Activated naive CD4-positive, alpha-beta T cell treated with anti-CD3 and anti-CD28 coated beads, Interleukin-2, amount 50 U/mL, for 24 hours (primary cell): Measurements from ENCODE around the gene KRTAP5-3.
"Not testable (repeated sequence)": the region's sequence is repeated elsewhere in the genome, so short reads cannot be mapped to it uniquely, and the experiment has no call there.

Experiments used
- H3K27ac Mint-ChIP-seq: one replicate; pipeline ENCODE4 v1.8.0; 2021; ENCODE audit warnings: mild to moderate bottlenecking, mixed read lengths
- H3K27me3 Mint-ChIP-seq: one replicate; pipeline ENCODE4 v1.8.0; 2021; ENCODE audit warnings: mixed read lengths
- H3K36me3 Mint-ChIP-seq: one replicate; pipeline ENCODE4 v1.8.0; 2021; ENCODE audit warnings: mixed read lengths
- H3K4me1 Mint-ChIP-seq: one replicate; pipeline ENCODE4 v1.8.0; 2021; ENCODE audit warnings: mixed read lengths
- H3K4me3 Mint-ChIP-seq: one replicate; pipeline ENCODE4 v1.8.0; 2021; ENCODE audit warnings: mild to moderate bottlenecking, mixed read lengths
- H3K9me3 Mint-ChIP-seq: one replicate; pipeline ENCODE4 v1.8.0; 2021; ENCODE audit warnings: mixed read lengths

The KRTAP5-3 gene

DNA sequence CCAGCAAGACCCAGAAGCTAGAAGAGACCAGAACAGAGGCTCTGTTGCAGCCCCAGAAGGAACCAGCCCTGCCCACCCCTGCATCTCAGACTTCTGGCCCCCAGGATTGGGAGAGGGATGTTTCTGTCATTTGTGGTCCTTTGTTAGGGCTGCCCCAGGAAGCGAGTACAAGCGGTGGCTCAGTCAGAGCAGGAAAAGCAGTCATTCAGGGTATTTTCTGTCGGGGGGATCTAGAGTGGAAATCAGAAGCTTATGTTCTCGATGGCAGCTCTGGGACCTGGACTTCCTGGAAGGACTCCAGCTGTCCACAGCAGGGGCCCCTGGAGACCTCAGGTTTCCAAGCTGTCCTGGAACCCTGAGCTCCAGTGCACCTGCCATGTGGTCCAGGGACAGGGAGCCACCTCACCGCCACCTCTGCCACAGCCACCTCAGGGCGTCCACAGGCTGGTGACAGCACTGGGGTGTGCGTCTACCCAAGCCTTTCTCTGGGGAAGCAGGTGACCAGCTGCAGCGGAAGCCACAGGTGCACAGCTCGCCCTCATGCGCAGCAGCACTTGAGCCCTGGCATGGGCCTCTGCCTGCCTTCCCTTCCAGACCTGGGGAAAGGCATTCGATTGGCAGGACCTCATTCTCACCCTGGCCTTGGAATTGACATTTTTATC is 23.9 kb upstream of the KRTAP5-3 start:
- Mint-ChIP-seq H3K27ac (no peak overlapping the region), H3K4me1 (peaks cover 9% of the 10 kb centered on the region)

DNA sequence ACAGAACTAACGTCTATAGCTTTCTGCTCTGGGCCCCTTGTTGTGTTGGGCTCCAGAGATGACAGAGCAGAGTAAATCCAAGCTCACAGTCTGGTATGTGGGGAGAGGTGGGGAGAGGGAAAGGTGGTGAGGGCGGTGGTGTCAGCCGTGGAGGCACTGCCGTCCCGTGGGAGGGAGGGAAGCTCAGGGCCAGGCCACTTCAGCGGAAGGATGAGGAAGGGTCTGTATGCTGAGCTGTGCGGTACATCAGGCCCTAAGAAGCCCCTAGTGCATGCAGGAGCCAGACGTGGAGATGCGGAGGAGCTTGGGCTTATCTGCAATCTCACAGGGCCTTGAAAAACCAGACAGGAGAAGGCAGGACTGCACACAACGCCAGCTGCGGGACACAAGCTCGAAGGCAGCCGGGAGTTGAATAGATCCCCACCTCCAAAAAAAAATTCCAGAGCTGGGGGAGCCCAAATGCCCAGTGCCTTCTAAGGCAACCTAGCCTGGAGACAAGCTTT is 22.9 kb upstream of the KRTAP5-3 start:
- H3K27ac Mint-ChIP-seq: no peak overlapping the region
- H3K9me3 Mint-ChIP-seq: no peaks in the 10 kb centered on the region
- no peaks in the 10 kb centered on the region for H3K36me3 Mint-ChIP-seq
- peaks cover 9% of the 10 kb centered on the region for H3K4me1 Mint-ChIP-seq
- H3K4me3 Mint-ChIP-seq: no peak overlapping the region
- H3K27me3 Mint-ChIP-seq: peaks cover 23% of the 10 kb centered on the region

More for the DNA sequence above, 23.9 kb upstream of the KRTAP5-3 start:
- H3K36me3 Mint-ChIP-seq: no peaks in the 10 kb centered on the region
- no peak overlapping the region for H3K4me3 Mint-ChIP-seq
- H3K9me3 Mint-ChIP-seq: no peaks in the 10 kb centered on the region
- peaks cover 23% of the 10 kb centered on the region for H3K27me3 Mint-ChIP-seq

DNA sequence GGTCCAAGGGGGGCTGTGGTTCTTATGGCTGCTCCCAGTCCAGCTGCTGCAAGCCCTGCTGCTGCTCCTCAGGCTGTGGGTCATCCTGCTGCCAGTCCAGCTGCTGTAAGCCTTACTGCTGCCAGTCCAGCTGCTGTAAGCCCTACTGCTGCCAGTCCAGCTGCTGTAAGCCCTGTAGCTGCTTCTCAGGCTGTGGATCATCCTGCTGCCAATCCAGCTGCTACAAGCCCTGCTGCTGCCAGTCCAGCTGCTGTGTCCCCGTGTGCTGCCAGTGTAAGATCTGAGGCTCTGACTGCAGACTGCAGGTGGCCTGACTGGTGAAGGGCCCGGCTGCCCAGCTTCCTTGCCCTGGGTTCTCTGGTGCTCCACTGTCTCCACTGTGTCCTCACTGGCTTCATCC is 22.0 kb upstream of the KRTAP5-3 start:
- H3K27ac Mint-ChIP-seq: no peak overlapping the region
- peaks cover 23% of the 10 kb centered on the region for H3K27me3 Mint-ChIP-seq
- H3K36me3 Mint-ChIP-seq: no peaks in the 10 kb centered on the region
- H3K9me3 Mint-ChIP-seq: no peaks in the 10 kb centered on the region
- peaks cover 9% of the 10 kb centered on the region for H3K4me1 Mint-ChIP-seq
- no peak overlapping the region for H3K4me3 Mint-ChIP-seq

DNA sequence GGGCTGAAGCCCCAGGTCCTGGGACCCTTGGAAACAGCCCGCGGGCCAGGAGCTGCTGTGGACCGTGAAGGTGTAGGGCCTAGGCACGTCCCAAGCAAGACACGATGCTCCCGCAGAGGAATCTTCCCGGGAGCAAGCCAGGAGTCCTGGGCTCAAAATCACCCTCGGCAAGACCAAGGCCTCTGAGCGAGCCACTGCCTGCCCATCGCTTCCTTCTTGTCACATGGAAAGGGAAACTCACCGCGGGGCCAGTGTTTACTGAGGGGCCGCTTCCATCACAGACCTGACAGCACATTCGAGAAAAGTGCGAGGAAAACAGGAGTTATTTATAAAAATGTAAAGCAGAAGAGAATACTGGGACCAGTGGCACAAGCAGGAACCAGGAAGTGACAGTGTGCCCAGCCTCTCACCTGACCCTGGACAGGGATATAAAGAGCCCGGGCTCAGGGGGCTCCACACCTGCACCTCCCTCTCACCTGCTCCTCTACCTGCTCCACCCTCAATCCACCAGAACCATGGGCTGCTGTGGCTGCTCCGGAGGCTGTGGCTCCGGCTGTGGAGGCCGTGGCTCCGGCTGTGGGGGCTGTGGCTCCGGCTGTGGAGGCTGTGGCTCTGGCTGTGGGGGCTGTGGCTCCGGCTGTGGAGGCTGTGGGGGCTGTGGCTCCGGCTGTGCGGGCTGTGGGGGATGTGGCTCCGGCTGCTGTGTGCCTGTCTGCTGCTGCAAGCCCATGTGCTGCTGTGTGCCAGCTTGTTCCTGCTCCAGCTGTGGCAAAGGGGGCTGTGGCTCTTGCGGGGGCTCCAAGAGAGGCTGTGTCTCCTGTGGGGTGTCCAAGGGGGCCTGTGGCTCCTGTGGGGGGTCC is 21.3 kb upstream of the KRTAP5-3 start, which contains the start of gene KRTAP5-5:
Gene KRTAP5-5, plus strand, starts transcription at position 450 of the 860 bp plus-strand sequence. Its CDS starts 66 bp downstream, at position 516.
- no peaks in the 10 kb centered on the region for H3K9me3 Mint-ChIP-seq
- H3K27me3 Mint-ChIP-seq: peaks cover 21% of the 10 kb centered on the region
- H3K4me1 Mint-ChIP-seq: peaks cover 9% of the 10 kb centered on the region
- no peaks in the 10 kb centered on the region for H3K36me3 Mint-ChIP-seq
- H3K4me3 Mint-ChIP-seq: no peak within 1 kb of the TSS
- H3K27ac Mint-ChIP-seq: no peak within 1 kb of the TSS

DNA sequence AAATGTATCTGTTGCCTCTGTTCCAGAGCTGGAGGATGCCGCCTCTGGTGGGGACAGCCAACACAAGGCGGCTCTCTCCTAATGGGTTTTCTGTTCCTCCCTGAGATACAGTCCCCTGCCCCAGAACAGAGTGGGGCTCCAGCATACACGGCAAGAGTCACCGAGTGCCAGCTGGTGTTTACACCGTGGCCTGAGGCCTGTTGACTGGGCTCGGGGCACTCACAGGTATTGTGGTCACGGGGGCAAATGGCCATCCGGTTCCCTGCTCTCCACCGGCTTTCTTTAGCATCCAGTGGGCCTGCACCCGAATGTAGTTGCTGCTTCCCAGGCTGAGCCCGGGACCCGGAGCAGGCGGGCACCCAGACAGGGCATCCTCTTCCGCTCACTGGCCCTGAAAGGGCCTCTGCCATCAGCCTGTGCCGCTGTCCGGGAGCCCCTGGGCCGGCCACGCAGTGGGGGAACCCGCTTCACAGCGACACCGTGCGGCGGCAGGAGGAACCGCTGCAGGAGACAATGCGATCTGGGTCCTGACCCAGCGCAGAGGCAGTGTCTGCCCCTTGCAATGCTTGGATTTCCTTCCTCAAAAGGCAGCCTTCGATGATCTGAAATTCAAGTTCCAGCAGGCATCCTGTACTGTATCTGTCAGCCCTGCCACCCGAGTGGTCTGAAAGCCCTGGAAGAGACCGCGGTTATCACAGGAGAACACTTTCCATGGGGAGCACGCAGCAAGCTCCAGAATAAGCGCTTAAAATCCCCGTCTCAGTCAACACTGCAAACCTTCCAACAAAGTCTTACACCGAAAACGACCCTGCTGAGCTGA is 20.5 kb upstream of the KRTAP5-3 start:
- H3K27ac Mint-ChIP-seq: no peak overlapping the region
- H3K9me3 Mint-ChIP-seq: no peaks in the 10 kb centered on the region
- H3K4me1 Mint-ChIP-seq: peaks cover 9% of the 10 kb centered on the region
- H3K4me3 Mint-ChIP-seq: no peak overlapping the region
- H3K27me3 Mint-ChIP-seq: peaks cover 21% of the 10 kb centered on the region
- H3K36me3 Mint-ChIP-seq: no peaks in the 10 kb centered on the region

DNA sequence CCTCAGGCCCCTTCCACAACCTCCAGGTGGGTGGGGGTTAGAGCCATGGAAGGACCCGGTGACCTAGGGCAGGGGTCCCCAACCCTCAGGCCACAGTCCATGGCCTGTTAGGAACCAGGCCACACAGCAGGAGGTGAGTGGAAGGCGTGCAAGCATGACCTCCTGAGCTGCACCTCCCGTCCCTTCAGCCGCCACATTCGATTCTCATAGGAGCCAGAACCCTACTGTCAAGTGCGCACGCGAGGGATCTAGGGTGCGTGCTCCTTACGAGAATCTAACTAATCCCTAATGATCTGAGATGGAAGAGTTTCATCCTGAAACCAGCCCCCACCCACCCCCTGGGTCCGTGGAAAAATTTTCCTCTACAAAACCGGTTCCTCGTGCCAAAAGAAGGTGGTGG is 17.3 kb upstream of the KRTAP5-3 start:
- H3K4me3 Mint-ChIP-seq: no peak overlapping the region
- H3K27me3 Mint-ChIP-seq: peaks cover 6% of the 10 kb centered on the region
- no peaks in the 10 kb centered on the region for H3K9me3 Mint-ChIP-seq
- no peak overlapping the region for H3K27ac Mint-ChIP-seq
- H3K36me3 Mint-ChIP-seq: no peaks in the 10 kb centered on the region
- H3K4me1 Mint-ChIP-seq: peaks cover 6% of the 10 kb centered on the region

DNA sequence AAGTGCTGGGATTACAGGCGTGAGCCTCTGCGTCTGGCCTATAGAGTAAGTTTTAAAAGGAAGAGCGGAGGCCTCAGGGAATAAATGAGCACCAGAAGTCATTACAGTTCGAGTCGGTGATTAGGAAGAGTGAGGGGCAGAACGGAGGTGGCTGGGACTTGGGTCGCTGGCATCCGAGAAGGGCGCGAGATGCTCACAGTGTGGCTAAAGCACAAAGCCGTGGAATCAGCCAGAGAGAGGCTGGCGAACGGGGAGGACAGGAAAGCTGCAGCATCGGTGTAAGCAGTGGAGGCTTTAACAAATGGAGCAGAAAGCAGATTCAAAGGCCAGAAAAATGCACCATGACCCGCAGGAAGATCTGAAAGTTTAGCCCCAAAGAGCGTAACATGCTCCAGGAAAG is 16.4 kb upstream of the KRTAP5-3 start:
- H3K27ac Mint-ChIP-seq: no peak overlapping the region
- H3K27me3 Mint-ChIP-seq: peaks cover 4% of the 10 kb centered on the region
- peaks cover 5% of the 10 kb centered on the region for H3K4me1 Mint-ChIP-seq
- no peaks in the 10 kb centered on the region for H3K36me3 Mint-ChIP-seq
- H3K4me3 Mint-ChIP-seq: no peak overlapping the region
- H3K9me3 Mint-ChIP-seq: no peaks in the 10 kb centered on the region

DNA sequence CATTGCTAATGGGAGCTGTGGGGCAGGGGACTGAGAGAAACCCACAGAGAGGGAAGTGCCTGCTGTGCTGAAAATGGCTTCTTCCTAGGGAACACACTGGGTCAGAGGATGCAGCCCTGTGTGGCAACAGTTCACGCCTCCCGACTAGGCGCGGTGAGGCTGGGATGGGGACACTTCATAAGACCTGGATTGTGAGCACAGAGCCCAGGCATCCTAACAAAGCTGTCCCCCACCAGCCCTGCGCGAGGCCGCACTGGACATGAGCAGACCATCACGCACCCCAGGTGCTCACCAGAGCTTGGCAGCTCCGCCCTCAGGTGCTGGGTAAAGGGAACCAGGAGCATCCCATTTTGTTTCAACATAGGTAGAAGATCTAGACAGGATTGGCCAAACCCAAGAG is 15.5 kb upstream of the KRTAP5-3 start:
- Mint-ChIP-seq H3K27ac (no peak overlapping the region), H3K36me3 (no peaks in the 10 kb centered on the region), H3K9me3 (no peaks in the 10 kb centered on the region), H3K4me3 (no peak overlapping the region), H3K4me1 (peaks cover 4% of the 10 kb centered on the region), H3K27me3 (peaks cover under 1% of the 10 kb centered on the region)

DNA sequence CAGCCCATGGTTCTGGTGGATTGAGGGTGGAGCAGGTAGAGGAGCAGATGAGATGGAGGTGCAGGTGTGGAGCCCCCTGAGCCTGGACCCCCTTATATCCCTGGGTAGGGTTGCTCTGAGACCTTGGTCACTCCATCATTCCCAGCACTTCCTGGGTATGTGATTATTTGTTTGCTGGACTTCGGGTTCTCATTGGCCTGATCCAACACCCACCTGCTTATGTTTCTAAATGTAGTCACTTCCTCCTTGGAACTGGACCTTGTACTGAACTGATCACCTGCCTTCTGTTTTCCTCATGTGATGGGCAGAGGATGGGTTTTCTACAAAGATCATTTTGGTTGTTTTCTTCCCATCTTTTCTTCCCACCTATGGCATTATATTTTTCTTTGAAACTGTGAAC is 13.8 kb upstream of the KRTAP5-3 start, which contains the start of gene KRTAP5-4:
Gene KRTAP5-4, minus strand, starts transcription at position 53 of the 400 bp plus-strand sequence. Its CDS starts 45 bp downstream, at position 8.
- Mint-ChIP-seq H3K27me3 (no peaks in the 10 kb centered on the region), H3K4me1 (peaks cover 3% of the 10 kb centered on the region)

DNA sequence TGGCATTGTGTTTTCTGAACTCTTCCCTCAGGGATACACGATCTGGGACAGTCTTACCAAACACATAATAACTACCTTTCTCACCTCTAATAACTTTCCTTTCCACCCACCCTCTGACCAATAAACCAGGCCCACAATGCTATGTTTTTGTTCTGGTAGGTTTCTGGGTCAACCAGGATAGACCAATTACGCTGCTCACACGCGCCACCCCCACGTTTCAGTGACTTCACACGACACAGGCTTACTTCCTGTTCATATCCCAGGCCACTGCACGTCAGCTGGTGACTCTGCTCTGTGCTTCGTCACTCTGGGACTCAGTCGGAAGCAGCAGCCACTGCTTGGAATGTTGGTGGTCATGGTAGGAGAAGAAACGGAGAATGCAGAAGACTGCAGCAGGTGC is 11.2 kb upstream of the KRTAP5-3 start:
- Mint-ChIP-seq H3K27me3 (peaks cover 9% of the 10 kb centered on the region), H3K9me3 (no peaks in the 10 kb centered on the region)

More for the DNA sequence above, 13.8 kb upstream of the KRTAP5-3 start, which contains the start of gene KRTAP5-4:
- Mint-ChIP-seq H3K36me3 (no peaks in the 10 kb centered on the region), H3K4me3 (no peak within 1 kb of the TSS), H3K27ac (no peak within 1 kb of the TSS), H3K9me3 (no peaks in the 10 kb centered on the region)

DNA sequence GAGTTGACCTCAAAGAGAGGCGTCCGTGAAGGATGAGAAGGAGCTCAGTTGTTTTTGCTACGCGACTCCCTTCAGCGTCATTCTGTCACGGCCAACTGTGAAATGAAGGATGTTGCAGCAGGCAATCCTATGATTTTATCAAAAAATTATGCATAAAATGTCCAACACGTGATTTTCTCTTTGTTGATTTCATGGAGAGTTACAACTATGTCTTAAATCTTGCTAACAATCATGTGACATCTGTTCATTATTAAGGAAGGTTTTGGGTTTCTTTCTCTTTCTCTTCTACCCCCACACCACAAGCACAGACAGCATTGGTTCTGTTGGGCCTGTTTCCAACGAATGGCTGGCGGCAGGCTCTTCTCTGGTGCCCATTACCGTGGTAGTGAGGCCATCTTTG is 10.0 kb upstream of the KRTAP5-3 start:
- Mint-ChIP-seq H3K27me3 (peaks cover 9% of the 10 kb centered on the region), H3K4me3 (no peak overlapping the region), H3K27ac (no peak overlapping the region), H3K4me1 (peaks cover 3% of the 10 kb centered on the region), H3K36me3 (no peaks in the 10 kb centered on the region), H3K9me3 (no peaks in the 10 kb centered on the region)

More for the DNA sequence above, 11.2 kb upstream of the KRTAP5-3 start:
- no peak overlapping the region for H3K27ac Mint-ChIP-seq
- H3K4me1 Mint-ChIP-seq: peaks cover 3% of the 10 kb centered on the region
- H3K36me3 Mint-ChIP-seq: no peaks in the 10 kb centered on the region
- no peak overlapping the region for H3K4me3 Mint-ChIP-seq

DNA sequence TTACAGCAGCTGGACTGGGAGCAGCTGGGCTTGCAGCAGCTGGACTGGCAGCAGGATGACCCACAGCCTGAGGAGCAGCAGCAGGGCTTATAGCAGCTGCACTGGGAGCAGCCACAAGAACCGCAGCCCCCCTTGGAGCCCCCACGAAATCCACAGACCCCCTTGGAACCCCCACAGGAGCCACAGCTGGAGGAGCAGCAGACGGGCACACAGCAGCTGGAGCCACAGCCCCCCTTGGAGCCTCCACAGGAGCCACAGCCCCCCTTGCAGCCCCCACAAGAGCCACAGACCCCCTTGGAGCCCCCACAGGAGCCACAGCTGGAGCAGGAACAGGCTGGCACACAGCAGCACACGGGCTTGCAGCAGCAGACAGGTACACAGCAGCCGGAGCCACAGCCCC is 362 bp downstream of the KRTAP5-3 start:
- H3K36me3 Mint-ChIP-seq, H3K9me3 Mint-ChIP-seq, H3K4me3 Mint-ChIP-seq, H3K27me3 Mint-ChIP-seq, H3K27ac Mint-ChIP-seq, H3K4me1 Mint-ChIP-seq: not testable (repeated sequence)

DNA sequence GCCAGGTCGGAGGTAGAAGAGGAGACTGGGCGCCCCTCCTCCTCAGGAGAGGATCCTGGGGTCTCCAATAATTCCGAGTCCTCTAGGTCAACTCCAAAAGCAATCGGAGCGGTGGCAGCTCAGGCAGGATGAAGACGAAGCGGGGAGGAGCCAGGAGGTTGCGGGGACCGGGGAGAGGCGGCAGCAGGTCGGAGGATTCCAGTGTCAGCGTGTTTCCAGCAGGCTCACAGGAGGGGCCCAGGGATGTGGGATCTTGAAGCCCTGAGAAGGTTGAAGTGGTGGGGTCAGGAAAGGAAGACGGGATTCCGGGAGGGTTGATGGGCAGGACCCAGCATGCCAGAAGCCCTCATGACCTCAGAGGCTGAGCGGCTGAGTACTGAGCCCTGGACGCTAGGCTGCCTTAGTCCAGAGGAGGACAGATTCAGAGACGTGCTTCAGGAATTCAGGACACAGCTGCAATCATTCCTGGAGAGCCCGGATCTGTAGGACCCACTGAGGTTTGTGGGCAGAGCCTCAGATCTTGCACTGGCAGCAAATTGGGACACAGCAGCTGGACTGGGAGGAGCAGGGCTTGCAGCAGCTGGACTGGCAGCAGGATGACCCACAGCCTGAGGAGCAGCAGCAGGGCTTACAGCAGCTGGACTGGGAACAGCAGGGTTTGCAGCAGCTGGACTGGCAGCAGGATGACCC is 962 bp downstream of the KRTAP5-3 start:
- H3K36me3 Mint-ChIP-seq, H3K27me3 Mint-ChIP-seq, H3K4me1 Mint-ChIP-seq, H3K4me3 Mint-ChIP-seq, H3K27ac Mint-ChIP-seq, H3K9me3 Mint-ChIP-seq: not testable (repeated sequence)

DNA sequence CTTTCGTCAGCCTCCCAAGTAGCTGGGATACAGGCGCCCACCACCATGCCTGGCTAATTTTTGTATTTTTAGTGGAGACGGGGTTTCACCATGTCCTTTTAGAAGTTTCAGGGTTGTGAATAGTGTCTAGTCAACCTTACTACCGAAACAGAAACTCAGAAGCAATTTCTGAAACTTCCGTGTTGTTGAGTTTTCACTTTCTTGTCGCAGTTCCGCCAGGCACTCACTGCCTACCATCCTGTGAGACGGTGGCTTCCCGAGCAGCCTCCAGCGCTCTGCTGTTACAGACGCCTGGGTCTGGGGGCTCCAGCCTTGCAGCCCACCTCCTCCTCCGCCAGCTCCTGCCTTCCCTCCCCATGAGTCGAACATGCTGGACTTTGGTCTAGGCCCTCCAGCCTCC is 2.3 kb downstream of the KRTAP5-3 start:
- H3K36me3 Mint-ChIP-seq, H3K27me3 Mint-ChIP-seq, H3K9me3 Mint-ChIP-seq, H3K27ac Mint-ChIP-seq, H3K4me1 Mint-ChIP-seq, H3K4me3 Mint-ChIP-seq: not testable (repeated sequence)

DNA sequence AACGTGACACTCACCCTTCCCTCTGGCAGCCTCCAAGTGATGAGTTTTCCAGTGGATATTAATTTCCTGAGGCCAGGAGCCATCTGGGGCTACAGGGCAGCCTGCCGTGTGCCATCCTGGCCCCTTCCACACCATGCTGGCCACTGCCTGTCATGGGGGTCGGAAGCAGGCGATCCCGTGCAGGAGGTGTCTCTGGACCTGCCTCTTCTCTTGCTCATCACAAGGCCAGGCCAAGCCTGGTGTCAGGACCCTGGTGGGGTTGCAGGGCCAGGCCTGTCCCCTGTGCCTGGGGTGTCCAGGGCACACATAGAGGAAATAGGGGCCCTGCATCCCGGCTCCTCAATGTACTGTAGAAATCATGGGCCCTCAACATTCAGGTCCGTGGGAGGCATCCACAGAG is 3.6 kb downstream of the KRTAP5-3 start:
- Mint-ChIP-seq H3K27me3 (peaks cover 3% of the 10 kb centered on the region), H3K27ac (no peak overlapping the region), H3K4me1 (no peaks in the 10 kb centered on the region), H3K36me3 (no peaks in the 10 kb centered on the region), H3K4me3 (no peak overlapping the region), H3K9me3 (no peaks in the 10 kb centered on the region)
